Liver (tissue), 9 donors: ENCODE results near the gene PATJ. TPM values are rescaled to one million over a fixed set of nuclear protein-coding genes. Genes with fewer than 3 reads are reported as not detected.

Experiments used
- DNase-seq: peaks from one replicate; pipeline ENCODE4 v3.0.0-alpha.2; 2017; ENCODE audit warnings: low spot score
- H3K27ac ChIP-seq, 2 donors: one replicate each; pipeline ENCODE4 v1.7.0; 2013; ENCODE audit warnings: inconsistent platforms in 2 of 2, low read length in 2 of 2, control low read depth in 1 of 2, low read depth in 1 of 2, mild to moderate bottlenecking in 1 of 2
- H3K27me3 ChIP-seq, 4 donors: one replicate each; pipeline versions ENCODE4 v1.6.1 to v1.7.0; 2013; ENCODE audit warnings: low read length in 3 of 4, inconsistent platforms in 1 of 4, mild to moderate bottlenecking in 1 of 4, moderate library complexity in 1 of 4; ENCODE audit not compliant: control insufficient read depth in 4 of 4, insufficient read depth in 4 of 4
- H3K36me3 ChIP-seq, 4 donors: one replicate each; pipeline versions ENCODE4 v1.6.1 to v1.7.0; 2013; ENCODE audit warnings: low read length in 3 of 4, mild to moderate bottlenecking in 3 of 4, low read depth in 1 of 4, moderate library complexity in 1 of 4; ENCODE audit not compliant: control insufficient read depth in 4 of 4, insufficient read depth in 3 of 4
- H3K4me1 ChIP-seq, 4 donors: one replicate each; pipeline versions ENCODE4 v1.6.1 to v1.7.0; 2013; ENCODE audit warnings: low read length in 3 of 4, mild to moderate bottlenecking in 3 of 4, moderate library complexity in 1 of 4; ENCODE audit not compliant: control insufficient read depth in 4 of 4, insufficient read depth in 4 of 4
- H3K4me3 ChIP-seq, 3 donors: one replicate each; pipeline versions ENCODE4 v1.6.1 to v1.7.0; 2013; ENCODE audit warnings: low read length in 3 of 3, control low read depth in 1 of 3, low read depth in 1 of 3, mild to moderate bottlenecking in 1 of 3
- H3K9ac ChIP-seq, 2 donors: one replicate each; pipeline ENCODE4 v1.7.0; 2013; ENCODE audit warnings: low read length in 2 of 2, mild to moderate bottlenecking in 2 of 2, moderate library complexity in 2 of 2, control low read depth in 1 of 2, low read depth in 1 of 2
- H3K9me3 ChIP-seq, 4 donors: one replicate each; pipeline versions ENCODE4 v1.6.1 to v1.7.0; 2013; ENCODE audit warnings: low read length in 3 of 4; ENCODE audit not compliant: control insufficient read depth in 4 of 4
- CTCF ChIP-seq: fragments of 150-350 bp; IDR thresholded peaks from 2 replicates; pipeline ENCODE4 v1.5.1; 2017; ENCODE audit warnings: improper control_type of control experiment, low read depth, low read length; ENCODE audit not compliant: missing input control
- EGR1 ChIP-seq, 2 donors: IDR thresholded peaks; 2 replicates each; pipeline ENCODE4 v1.6.1; 2016 to 2018; ENCODE audit warnings: antibody characterized with exemption in 2 of 2, low read depth in 2 of 2
- FOXA1 ChIP-seq: IDR thresholded peaks from 2 replicates; pipeline ENCODE4 v1.6.1; 2016; ENCODE audit warnings: antibody characterized with exemption
- FOXA2 ChIP-seq: IDR thresholded peaks from 2 replicates; pipeline ENCODE4 v1.6.1; 2016; ENCODE audit warnings: antibody characterized with exemption
- GABPA ChIP-seq, 2 donors: IDR thresholded peaks in 1 of 2; conservative IDR thresholded peaks in 1 of 2; 2 replicates each; pipeline ENCODE4 v1.6.1; 2016; ENCODE audit warnings: antibody characterized with exemption in 2 of 2, mild to moderate bottlenecking in 1 of 2, moderate library complexity in 1 of 2
- HNF4A ChIP-seq, 2 donors: conservative IDR thresholded peaks; 2 replicates each; pipeline ENCODE4 v1.6.1; 2016; ENCODE audit warnings: antibody characterized with exemption in 2 of 2, mild to moderate bottlenecking in 2 of 2
- HNF4G ChIP-seq: IDR thresholded peaks from 2 replicates; pipeline ENCODE4 v1.6.1; 2016; ENCODE audit warnings: antibody characterized with exemption
- JUND ChIP-seq, 2 donors: IDR thresholded peaks; 2 replicates each; pipeline ENCODE4 v1.6.1; 2016; ENCODE audit warnings: antibody characterized with exemption in 2 of 2
- NR2F2 ChIP-seq: IDR thresholded peaks from 2 replicates; pipeline ENCODE4 v1.6.1; 2016; ENCODE audit warnings: antibody characterized with exemption
- RAD21 ChIP-seq, 2 donors: IDR thresholded peaks; 2 replicates each; pipeline ENCODE4 v1.6.1; 2016; ENCODE audit warnings: antibody characterized with exemption in 2 of 2, mild to moderate bottlenecking in 2 of 2
- RXRA ChIP-seq, 2 donors: IDR thresholded peaks; 2 replicates each; pipeline ENCODE4 v1.6.1; 2017 to 2018; ENCODE audit warnings: antibody characterized with exemption in 2 of 2, mild to moderate bottlenecking in 1 of 2
- SP1 ChIP-seq: IDR thresholded peaks from 2 replicates; pipeline ENCODE4 v1.6.1; 2018; ENCODE audit warnings: antibody characterized with exemption, mild to moderate bottlenecking
- TAF1 ChIP-seq: conservative IDR thresholded peaks from 2 replicates; pipeline ENCODE4 v1.6.1; 2016; ENCODE audit warnings: antibody characterized with exemption, mild to moderate bottlenecking
- YY1 ChIP-seq: IDR thresholded peaks from 2 replicates; pipeline ENCODE4 v1.6.1; 2016; ENCODE audit warnings: antibody characterized with exemption, mild to moderate bottlenecking
- WGBS: extraction: QIAGEN DNeasy Blood & Tissue Kit; methylation state at CpG from one replicate; pipeline ENCODE4 v1.1.7; 2013; 5-methylcytosine and 5-hydroxymethylcytosine counted together
- polyA plus RNA-seq, 2 donors: library from polyadenylated mRNA; stranded (reverse) in 1 of 2; unstranded in 1 of 2; fragments of 200-250 nt in 1 of 2; fragments of >200 nt in 1 of 2; fragmentation: Nextera tagmentation in 1 of 2; extraction: Ambion mirVana in 1 of 2; gene quantifications; one replicate each; pipeline versions ENCODE4 v1.2.1 to v1.2.3, GENCODE V29; 2013 to 2015
- total RNA-seq, 2 donors: library from RNA; depleted of rRNA; stranded (reverse); fragments of >200 nt; gene quantifications; one replicate each; pipeline ENCODE4 v1.2.3, GENCODE V29; 2014
- TF ChIP-seq, protein P1 (sequence below): IDR thresholded peaks from 2 replicates; pipeline ENCODE4 v1.6.1; 2016; ENCODE audit warnings: antibody characterized with exemption
- TF ChIP-seq, protein P2 (sequence below): IDR thresholded peaks from 2 replicates; pipeline ENCODE4 v1.6.1; 2016; ENCODE audit warnings: antibody characterized with exemption, mild to moderate bottlenecking
- TF ChIP-seq, protein P3 (sequence below): IDR thresholded peaks from 2 replicates; pipeline ENCODE4 v1.6.1; 2016; ENCODE audit warnings: antibody characterized with exemption
- TF ChIP-seq, protein P4 (sequence below): IDR thresholded peaks from 2 replicates; pipeline ENCODE4 v1.6.1; 2016; ENCODE audit warnings: antibody characterized with exemption
- donor health status: healthy.
- donor health status: healthy.
- donor health status: healthy.
- donor health status: healthy.
- donor health status: healthy.

Gene PATJ
- total and polyA plus RNA-seq, 4 donors = 5.7 to 29.8 (median 9.0) TPM

DNA sequence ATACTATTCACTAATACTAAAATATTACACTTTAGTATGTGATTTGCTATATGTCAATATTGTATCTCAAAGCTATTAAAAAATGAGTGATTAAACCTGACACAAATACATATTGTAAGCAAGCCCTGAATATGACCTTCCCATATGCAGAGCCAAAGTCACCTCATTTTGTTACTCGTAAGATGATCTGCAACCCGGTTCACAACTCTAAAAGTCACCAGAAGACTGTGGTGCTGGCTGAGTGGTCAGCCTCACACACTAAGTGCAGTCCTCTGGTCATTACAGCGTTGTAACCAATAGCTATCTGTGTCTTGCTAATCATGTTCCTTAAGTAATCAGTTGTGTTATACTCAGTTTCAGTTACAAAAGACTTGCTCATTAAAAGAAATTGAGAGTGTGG is 254.8 kb downstream of the PATJ start:
- peaks cover 4 to 8% (median 4%) of the 10 kb centered on the region in 4 donors for H3K36me3 ChIP-seq
- TF ChIP-seq, protein P1, sequence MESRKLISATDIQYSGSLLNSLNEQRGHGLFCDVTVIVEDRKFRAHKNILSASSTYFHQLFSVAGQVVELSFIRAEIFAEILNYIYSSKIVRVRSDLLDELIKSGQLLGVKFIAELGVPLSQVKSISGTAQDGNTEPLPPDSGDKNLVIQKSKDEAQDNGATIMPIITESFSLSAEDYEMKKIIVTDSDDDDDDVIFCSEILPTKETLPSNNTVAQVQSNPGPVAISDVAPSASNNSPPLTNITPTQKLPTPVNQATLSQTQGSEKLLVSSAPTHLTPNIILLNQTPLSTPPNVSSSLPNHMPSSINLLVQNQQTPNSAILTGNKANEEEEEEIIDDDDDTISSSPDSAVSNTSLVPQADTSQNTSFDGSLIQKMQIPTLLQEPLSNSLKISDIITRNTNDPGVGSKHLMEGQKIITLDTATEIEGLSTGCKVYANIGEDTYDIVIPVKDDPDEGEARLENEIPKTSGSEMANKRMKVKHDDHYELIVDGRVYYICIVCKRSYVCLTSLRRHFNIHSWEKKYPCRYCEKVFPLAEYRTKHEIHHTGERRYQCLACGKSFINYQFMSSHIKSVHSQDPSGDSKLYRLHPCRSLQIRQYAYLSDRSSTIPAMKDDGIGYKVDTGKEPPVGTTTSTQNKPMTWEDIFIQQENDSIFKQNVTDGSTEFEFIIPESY = no peak
- TF ChIP-seq GABPA (IDR thresholded peaks at IDR 0.05 in 1 of 2, conservative IDR thresholded peaks at IDR 0.05 in 1 of 2) (no peak), NR2F2 (no peak), RXRA (IDR thresholded peaks at IDR 0.05) (no peak), JUND (IDR thresholded peaks at IDR 0.05) (no peak), FOXA1 (no peak), TAF1 (no peak), HNF4A (conservative IDR thresholded peaks at IDR 0.05) (no peak), HNF4G (no peak), YY1 (no peak), SP1 (no peak), EGR1 (IDR thresholded peaks at IDR 0.05; ENCODE audit: low read depth in 2 of 2) (no peak), FOXA2 (no peak), RAD21 (IDR thresholded peaks at IDR 0.05) (no peak)
- TF ChIP-seq, protein P2, sequence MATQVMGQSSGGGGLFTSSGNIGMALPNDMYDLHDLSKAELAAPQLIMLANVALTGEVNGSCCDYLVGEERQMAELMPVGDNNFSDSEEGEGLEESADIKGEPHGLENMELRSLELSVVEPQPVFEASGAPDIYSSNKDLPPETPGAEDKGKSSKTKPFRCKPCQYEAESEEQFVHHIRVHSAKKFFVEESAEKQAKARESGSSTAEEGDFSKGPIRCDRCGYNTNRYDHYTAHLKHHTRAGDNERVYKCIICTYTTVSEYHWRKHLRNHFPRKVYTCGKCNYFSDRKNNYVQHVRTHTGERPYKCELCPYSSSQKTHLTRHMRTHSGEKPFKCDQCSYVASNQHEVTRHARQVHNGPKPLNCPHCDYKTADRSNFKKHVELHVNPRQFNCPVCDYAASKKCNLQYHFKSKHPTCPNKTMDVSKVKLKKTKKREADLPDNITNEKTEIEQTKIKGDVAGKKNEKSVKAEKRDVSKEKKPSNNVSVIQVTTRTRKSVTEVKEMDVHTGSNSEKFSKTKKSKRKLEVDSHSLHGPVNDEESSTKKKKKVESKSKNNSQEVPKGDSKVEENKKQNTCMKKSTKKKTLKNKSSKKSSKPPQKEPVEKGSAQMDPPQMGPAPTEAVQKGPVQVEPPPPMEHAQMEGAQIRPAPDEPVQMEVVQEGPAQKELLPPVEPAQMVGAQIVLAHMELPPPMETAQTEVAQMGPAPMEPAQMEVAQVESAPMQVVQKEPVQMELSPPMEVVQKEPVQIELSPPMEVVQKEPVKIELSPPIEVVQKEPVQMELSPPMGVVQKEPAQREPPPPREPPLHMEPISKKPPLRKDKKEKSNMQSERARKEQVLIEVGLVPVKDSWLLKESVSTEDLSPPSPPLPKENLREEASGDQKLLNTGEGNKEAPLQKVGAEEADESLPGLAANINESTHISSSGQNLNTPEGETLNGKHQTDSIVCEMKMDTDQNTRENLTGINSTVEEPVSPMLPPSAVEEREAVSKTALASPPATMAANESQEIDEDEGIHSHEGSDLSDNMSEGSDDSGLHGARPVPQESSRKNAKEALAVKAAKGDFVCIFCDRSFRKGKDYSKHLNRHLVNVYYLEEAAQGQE = no peak
- TF ChIP-seq, protein P3, sequence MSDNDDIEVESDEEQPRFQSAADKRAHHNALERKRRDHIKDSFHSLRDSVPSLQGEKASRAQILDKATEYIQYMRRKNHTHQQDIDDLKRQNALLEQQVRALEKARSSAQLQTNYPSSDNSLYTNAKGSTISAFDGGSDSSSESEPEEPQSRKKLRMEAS = no peak
- H3K4me3 ChIP-seq = no peak overlapping the region
- no peak overlapping the region for H3K27ac ChIP-seq
- no peaks in the 10 kb centered on the region for H3K4me1 ChIP-seq
- no peak for DNase-seq
- WGBS = 95% methylated on average over 3 of the region's 3 CpGs
- H3K9ac ChIP-seq = no peak overlapping the region
- H3K9me3 ChIP-seq = no peaks in the 10 kb centered on the region
- H3K27me3 ChIP-seq = no peaks in the 10 kb centered on the region

DNA sequence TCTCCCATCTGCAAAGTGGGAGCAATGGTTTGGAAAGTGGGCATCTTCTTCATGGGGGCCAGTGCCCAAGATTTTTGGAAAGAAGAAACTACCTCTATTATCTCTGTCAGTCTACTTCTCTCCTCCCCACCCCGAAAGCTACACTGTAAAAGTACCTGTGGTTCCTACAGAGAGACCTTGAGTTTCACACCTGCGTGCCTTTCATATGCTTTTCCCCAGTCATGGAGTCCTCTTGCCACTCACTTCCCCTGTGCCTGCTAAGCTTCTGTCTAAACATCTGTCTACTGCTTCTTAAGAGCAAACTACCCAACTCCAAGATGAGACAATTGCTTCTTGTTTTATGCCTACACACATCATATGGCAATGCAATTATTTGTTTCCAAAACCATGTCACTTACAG is 261.5 kb downstream of the PATJ start:
- WGBS = 95% methylated on average over 2 of the region's 2 CpGs
- DNase-seq = no peak
- Histone ChIP-seq H3K27me3 (no peaks in the 10 kb centered on the region), H3K9me3 (no peaks in the 10 kb centered on the region), H3K27ac (no peak overlapping the region), H3K4me1 (no peaks in the 10 kb centered on the region), H3K9ac (no peak overlapping the region), H3K4me3 (no peak overlapping the region), H3K36me3 (peaks cover 0 to 4% (median 0%) of the 10 kb centered on the region in 4 donors)
- TF ChIP-seq EGR1 (IDR thresholded peaks at IDR 0.05; ENCODE audit: low read depth in 2 of 2) = no peak
- no peak for TF ChIP-seq FOXA2
- TF ChIP-seq HNF4G = no peak
- no peak for TF ChIP-seq RAD21 (IDR thresholded peaks at IDR 0.05)
- TF ChIP-seq SP1 = no peak
- no peak for TF ChIP-seq GABPA (IDR thresholded peaks at IDR 0.05 in 1 of 2, conservative IDR thresholded peaks at IDR 0.05 in 1 of 2)
- no peak for TF ChIP-seq NR2F2
- TF ChIP-seq, protein P1 = no peak
- no peak for TF ChIP-seq TAF1
- TF ChIP-seq YY1 = no peak
- no peak for TF ChIP-seq HNF4A (conservative IDR thresholded peaks at IDR 0.05)
- no peak for TF ChIP-seq RXRA (IDR thresholded peaks at IDR 0.05)
- TF ChIP-seq CTCF = no peak
- TF ChIP-seq FOXA1 = no peak
- TF ChIP-seq, protein P4, sequence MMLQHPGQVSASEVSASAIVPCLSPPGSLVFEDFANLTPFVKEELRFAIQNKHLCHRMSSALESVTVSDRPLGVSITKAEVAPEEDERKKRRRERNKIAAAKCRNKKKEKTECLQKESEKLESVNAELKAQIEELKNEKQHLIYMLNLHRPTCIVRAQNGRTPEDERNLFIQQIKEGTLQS = no peak
- TF ChIP-seq JUND (IDR thresholded peaks at IDR 0.05) = no peak
- TF ChIP-seq, protein P2 = no peak
